PC-9 (cell line): ENCODE results near the gene CNOT6L.

Experiments
- EZH2 ChIP-seq: fragments of 200-600 bp; sonication (generic); IDR thresholded peaks from 2 replicates; pipeline ENCODE4 v1.8.0; 2017; ENCODE audit warnings: antibody characterized with exemption, low read depth
- TF ChIP-seq, protein P1 (sequence below): fragments of 200-600 bp; sonication (generic); conservative IDR thresholded peaks from 2 replicates; pipeline ENCODE4 v1.6.1; 2017; ENCODE audit warnings: mixed run types, antibody characterized with exemption, mild to moderate bottlenecking, moderate library complexity

DNA sequence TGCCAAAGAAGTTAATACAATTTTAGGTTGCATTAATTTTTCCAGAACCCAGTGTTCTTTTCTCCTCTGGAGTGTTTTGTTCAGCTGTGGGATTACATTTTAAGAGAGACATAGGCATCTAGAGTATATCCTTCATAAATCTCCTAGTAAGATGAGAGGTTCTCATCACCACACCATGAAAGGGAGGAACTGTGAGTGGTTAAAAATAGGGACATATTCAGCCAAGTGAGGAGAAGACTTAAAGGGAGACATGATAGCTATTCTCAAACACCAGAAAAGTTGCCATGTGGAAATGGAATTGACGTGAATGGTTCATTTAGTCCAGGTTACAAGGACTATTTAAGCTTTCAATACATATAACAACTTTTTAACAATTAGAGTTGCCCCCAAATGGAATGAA lies 37.0 kb upstream of the CNOT6L start:
- TF ChIP-seq, protein P1, sequence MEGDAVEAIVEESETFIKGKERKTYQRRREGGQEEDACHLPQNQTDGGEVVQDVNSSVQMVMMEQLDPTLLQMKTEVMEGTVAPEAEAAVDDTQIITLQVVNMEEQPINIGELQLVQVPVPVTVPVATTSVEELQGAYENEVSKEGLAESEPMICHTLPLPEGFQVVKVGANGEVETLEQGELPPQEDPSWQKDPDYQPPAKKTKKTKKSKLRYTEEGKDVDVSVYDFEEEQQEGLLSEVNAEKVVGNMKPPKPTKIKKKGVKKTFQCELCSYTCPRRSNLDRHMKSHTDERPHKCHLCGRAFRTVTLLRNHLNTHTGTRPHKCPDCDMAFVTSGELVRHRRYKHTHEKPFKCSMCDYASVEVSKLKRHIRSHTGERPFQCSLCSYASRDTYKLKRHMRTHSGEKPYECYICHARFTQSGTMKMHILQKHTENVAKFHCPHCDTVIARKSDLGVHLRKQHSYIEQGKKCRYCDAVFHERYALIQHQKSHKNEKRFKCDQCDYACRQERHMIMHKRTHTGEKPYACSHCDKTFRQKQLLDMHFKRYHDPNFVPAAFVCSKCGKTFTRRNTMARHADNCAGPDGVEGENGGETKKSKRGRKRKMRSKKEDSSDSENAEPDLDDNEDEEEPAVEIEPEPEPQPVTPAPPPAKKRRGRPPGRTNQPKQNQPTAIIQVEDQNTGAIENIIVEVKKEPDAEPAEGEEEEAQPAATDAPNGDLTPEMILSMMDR: no peak
- no peak for TF ChIP-seq EZH2
